Activated T-cell treated with anti-CD3 and anti-CD28 coated beads, Interleukin-2, amount 50 U/mL, for 24 hours (primary cell): ENCODE data around the gene SPRED2.

Experiments used
- DNase-seq: peaks from one replicate; pipeline ENCODE4 v3.0.0-alpha.2; 2020
- H3K27ac Mint-ChIP-seq: 2 replicates; pipeline ENCODE4 v1.8.0; 2020; ENCODE audit warnings: mild to moderate bottlenecking, mixed read lengths
- H3K27me3 Mint-ChIP-seq: 2 replicates; pipeline ENCODE4 v1.8.0; 2020; ENCODE audit warnings: mixed read lengths
- H3K36me3 Mint-ChIP-seq: 2 replicates; pipeline ENCODE4 v1.8.0; 2020; ENCODE audit warnings: low read depth, mixed read lengths
- H3K4me1 Mint-ChIP-seq: 2 replicates; pipeline ENCODE4 v1.8.0; 2020; ENCODE audit warnings: low read depth, mixed read lengths
- H3K4me3 Mint-ChIP-seq: 2 replicates; pipeline ENCODE4 v1.8.0; 2020; ENCODE audit warnings: mild to moderate bottlenecking, moderate library complexity, mixed read lengths
- H3K9me3 Mint-ChIP-seq: 2 replicates; pipeline ENCODE4 v1.8.0; 2020; ENCODE audit warnings: mixed read lengths

SPRED2 gene

GRCh38 chr2:65456064-65456463 is 23.7 kb upstream of the SPRED2 start:
- DNase-seq, result no peak
- peaks cover 47% of the 10 kb centered on the region for H3K27me3 Mint-ChIP-seq
- H3K36me3 Mint-ChIP-seq, result no peaks in the 10 kb centered on the region
- no peak overlapping the region for H3K4me3 Mint-ChIP-seq
- no peaks in the 10 kb centered on the region for H3K4me1 Mint-ChIP-seq
- H3K9me3 Mint-ChIP-seq, result no peaks in the 10 kb centered on the region
- no peak overlapping the region for H3K27ac Mint-ChIP-seq

DNA sequence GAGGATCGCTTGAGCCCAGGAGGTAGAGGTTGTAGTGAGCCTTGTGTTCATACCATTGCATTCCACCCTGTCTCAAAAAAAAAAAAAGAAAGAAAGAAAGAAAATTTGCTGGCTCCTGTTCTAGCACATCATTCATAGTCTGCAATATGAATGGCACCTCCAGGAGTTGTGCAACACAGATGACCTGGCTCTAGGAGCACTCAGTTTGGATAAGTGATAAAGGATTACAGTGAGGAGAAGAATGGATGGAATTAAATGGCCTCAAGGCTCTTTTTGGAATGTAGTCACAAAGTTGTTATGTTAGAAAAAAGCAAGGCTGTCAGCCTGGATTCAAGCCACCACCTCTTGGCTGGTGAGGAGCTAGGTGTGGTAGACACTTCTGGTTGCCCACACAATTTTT is 21.5 kb upstream of the SPRED2 start:
- peaks cover 45% of the 10 kb centered on the region for H3K27me3 Mint-ChIP-seq

GRCh38 chr2:65452150-65452895 is 19.9 kb upstream of the SPRED2 start:
- Mint-ChIP-seq H3K36me3 (no peaks in the 10 kb centered on the region), H3K4me1 (no peaks in the 10 kb centered on the region), H3K27ac (no peak overlapping the region), H3K27me3 (peaks cover 46% of the 10 kb centered on the region), H3K9me3 (no peaks in the 10 kb centered on the region), H3K4me3 (no peak overlapping the region)
- DNase-seq, result no peak

More for the DNA sequence above, 21.5 kb upstream of the SPRED2 start:
- no peaks in the 10 kb centered on the region for H3K4me1 Mint-ChIP-seq
- H3K4me3 Mint-ChIP-seq, result no peak overlapping the region
- no peak for DNase-seq
- H3K27ac Mint-ChIP-seq, result no peak overlapping the region
- H3K9me3 Mint-ChIP-seq, result no peaks in the 10 kb centered on the region
- no peaks in the 10 kb centered on the region for H3K36me3 Mint-ChIP-seq

GRCh38 chr2:65450810-65451209 is 18.4 kb upstream of the SPRED2 start:
- Mint-ChIP-seq H3K27ac (no peak overlapping the region), H3K36me3 (no peaks in the 10 kb centered on the region), H3K4me3 (no peak overlapping the region), H3K4me1 (no peaks in the 10 kb centered on the region), H3K27me3 (peaks cover 44% of the 10 kb centered on the region), H3K9me3 (no peaks in the 10 kb centered on the region)
- no peak for DNase-seq

- no peak overlapping the region for H3K27ac Mint-ChIP-seq
- peaks cover 40% of the 10 kb centered on the region for H3K27me3 Mint-ChIP-seq
- H3K9me3 Mint-ChIP-seq, result no peaks in the 10 kb centered on the region
- no peaks in the 10 kb centered on the region for H3K4me1 Mint-ChIP-seq
- DNase-seq, result no peak
- no peak overlapping the region for H3K4me3 Mint-ChIP-seq
- H3K36me3 Mint-ChIP-seq, result no peaks in the 10 kb centered on the region
Observed at GRCh38 chr2:65450393-65450792, 18.0 kb upstream of the SPRED2 start.

DNA sequence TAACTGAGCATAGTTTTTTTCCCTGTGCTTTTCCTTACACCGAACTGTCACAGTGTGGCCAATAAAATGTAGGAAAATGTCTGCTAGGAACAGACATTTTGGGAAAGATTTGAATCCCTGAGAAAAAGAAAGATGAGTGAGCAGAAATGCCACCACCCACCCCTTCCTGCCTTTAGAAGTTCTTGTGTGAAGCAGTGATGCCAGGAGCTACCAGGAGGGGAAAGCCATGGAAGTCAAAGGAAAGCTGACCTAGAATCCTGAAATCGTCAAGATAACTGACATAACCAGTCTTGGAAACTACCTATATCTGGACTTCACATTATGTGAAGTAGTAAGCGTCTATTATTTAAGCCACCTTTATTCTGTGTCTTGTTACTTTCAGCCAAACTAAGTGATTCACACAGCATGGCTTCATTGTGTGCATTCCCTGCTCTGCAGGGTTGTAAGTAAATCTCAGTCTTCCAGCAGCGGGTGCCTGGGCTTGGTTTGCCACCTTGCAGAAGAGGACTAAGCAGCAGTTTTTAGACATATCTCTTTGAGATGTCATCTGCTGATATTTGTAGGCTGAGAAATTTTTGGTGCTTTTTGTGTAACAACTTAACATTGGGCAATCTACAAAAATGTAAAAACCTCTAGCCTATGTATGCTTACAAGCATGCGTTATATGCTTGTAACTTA is 11.2 kb upstream of the SPRED2 start:
- no peaks in the 10 kb centered on the region for H3K4me1 Mint-ChIP-seq
- peaks cover 36% of the 10 kb centered on the region for H3K27me3 Mint-ChIP-seq
- H3K36me3 Mint-ChIP-seq, result no peaks in the 10 kb centered on the region
- DNase-seq, result no peak
- no peak overlapping the region for H3K4me3 Mint-ChIP-seq
- no peak overlapping the region for H3K27ac Mint-ChIP-seq
- H3K9me3 Mint-ChIP-seq, result no peaks in the 10 kb centered on the region

DNA sequence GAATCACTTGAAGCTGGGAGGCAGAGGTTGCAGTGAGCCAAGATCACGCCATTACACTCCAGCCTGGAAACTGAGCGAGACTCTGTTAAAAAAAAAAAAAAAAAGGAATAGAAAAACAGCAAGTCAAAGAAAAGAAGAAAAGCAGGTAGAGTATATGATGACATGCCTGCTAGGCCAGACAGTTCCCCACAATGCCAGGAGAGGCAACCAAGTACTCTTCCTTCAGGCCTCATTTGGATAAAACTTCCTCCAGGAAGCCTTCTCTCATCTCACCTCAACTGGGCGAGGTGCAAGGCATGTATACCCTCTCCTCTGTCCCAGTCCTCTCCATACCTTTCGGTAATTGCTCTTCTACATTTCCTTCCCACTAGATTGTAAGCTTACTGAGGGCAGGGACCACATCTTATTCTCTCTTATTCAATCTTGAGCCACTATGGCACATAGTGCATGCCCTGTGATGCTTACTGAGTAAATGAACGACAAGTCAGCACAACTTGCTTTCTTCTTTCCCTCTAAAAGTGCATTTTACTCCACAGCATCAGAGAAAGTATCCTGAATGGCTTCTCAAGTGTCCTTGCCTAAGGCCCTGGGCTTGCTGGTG is 10.1 kb upstream of the SPRED2 start:
- no peaks in the 10 kb centered on the region for H3K36me3 Mint-ChIP-seq
- peaks cover 2% of the 10 kb centered on the region for H3K4me1 Mint-ChIP-seq
- H3K4me3 Mint-ChIP-seq, result no peak overlapping the region
- no peak overlapping the region for H3K27ac Mint-ChIP-seq
- peaks cover 42% of the 10 kb centered on the region for H3K27me3 Mint-ChIP-seq
- no peak for DNase-seq
- no peaks in the 10 kb centered on the region for H3K9me3 Mint-ChIP-seq

- Mint-ChIP-seq H3K4me1 (peaks cover 21% of the 10 kb centered on the region), H3K4me3 (no peak overlapping the region), H3K27me3 (peaks cover 71% of the 10 kb centered on the region), H3K27ac (no peak overlapping the region), H3K9me3 (no peaks in the 10 kb centered on the region), H3K36me3 (no peaks in the 10 kb centered on the region)
- no peak for DNase-seq
Observed at GRCh38 chr2:65438137-65438899, 5.9 kb upstream of the SPRED2 start.

- H3K27ac Mint-ChIP-seq, result no peak overlapping the region
- no peaks in the 10 kb centered on the region for H3K9me3 Mint-ChIP-seq
- no peak overlapping the region for H3K4me3 Mint-ChIP-seq
- peaks cover 74% of the 10 kb centered on the region for H3K27me3 Mint-ChIP-seq
- H3K36me3 Mint-ChIP-seq, result peaks cover under 1% of the 10 kb centered on the region
- no peak for DNase-seq
- peaks cover 24% of the 10 kb centered on the region for H3K4me1 Mint-ChIP-seq
Observed at GRCh38 chr2:65437392-65438135, 5.2 kb upstream of the SPRED2 start.

DNA sequence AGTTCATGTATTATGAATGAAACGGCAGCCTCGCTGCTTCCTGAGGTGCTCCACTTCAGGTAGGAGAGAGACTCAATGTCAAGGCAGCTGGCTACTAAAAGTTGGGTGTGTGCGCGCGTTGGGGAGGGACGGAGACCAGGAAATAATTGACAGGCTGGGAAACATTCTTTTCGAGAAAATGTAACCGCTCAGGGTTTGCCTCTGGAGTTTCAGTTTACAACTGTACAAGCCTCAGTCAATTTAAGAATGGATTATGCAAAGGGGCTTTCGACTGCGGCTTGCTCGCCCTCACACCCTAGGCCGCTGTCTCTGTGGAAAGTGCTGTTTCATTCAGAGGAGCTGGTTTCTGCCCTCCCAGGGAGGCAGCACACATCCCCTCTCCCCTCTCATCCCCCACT is 4.4 kb upstream of the SPRED2 start:
- Mint-ChIP-seq H3K9me3 (no peaks in the 10 kb centered on the region), H3K27ac (peak overlapping the region; percentile 70), H3K4me3 (peak overlapping the region; percentile 76), H3K4me1 (peaks cover 24% of the 10 kb centered on the region), H3K27me3 (peaks cover 70% of the 10 kb centered on the region), H3K36me3 (peaks cover 3% of the 10 kb centered on the region)
- DNase-seq, result no peak

GRCh38 chr2:65436169-65436823 is 3.9 kb upstream of the SPRED2 start:
- peaks cover 6% of the 10 kb centered on the region for H3K36me3 Mint-ChIP-seq
- H3K27ac Mint-ChIP-seq, result peak overlapping the region; percentile 70
- peaks cover 69% of the 10 kb centered on the region for H3K27me3 Mint-ChIP-seq
- peak overlapping the region; percentile 76 for H3K4me3 Mint-ChIP-seq
- H3K9me3 Mint-ChIP-seq, result no peaks in the 10 kb centered on the region
- peak; percentile 60 for DNase-seq
- peaks cover 24% of the 10 kb centered on the region for H3K4me1 Mint-ChIP-seq

DNA sequence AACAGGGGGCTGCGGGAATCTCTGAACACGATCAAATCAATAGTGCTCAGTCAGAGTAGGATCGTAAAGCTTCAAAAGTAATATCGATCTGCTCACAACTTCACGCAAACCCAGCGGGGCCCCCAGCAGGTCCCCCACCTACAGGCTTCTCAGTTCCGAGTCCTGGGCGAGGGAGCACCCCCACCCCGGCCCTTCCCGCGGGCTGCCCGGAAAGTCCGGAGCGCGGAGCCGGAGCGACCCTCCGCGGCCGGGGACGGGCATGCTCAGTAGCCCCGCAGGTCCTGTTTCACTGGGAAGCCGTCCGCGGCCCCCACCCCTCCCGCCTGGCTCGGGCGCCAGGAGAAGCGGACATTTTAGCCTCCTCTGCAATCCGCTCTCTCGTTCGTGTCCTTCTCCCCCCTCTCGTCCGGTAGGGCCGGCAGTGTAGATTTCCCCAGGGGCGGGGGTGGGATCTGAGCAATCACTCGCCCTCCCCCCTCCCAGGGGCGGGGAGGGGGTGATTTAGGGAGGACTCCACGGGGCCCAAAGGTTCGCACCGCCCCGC is 3.3 kb upstream of the SPRED2 start:
- peak; percentile 70 for DNase-seq
- no peaks in the 10 kb centered on the region for H3K9me3 Mint-ChIP-seq

GRCh38 chr2:65434592-65435241 is 2.3 kb upstream of the SPRED2 start:
- no peak for DNase-seq
- peaks cover 74% of the 10 kb centered on the region for H3K27me3 Mint-ChIP-seq
- no peaks in the 10 kb centered on the region for H3K9me3 Mint-ChIP-seq
- no peak overlapping the region for H3K4me3 Mint-ChIP-seq
- no peak overlapping the region for H3K27ac Mint-ChIP-seq
- peaks cover 6% of the 10 kb centered on the region for H3K36me3 Mint-ChIP-seq
- peaks cover 32% of the 10 kb centered on the region for H3K4me1 Mint-ChIP-seq

More for the DNA sequence above, 3.3 kb upstream of the SPRED2 start:
- Mint-ChIP-seq H3K27ac (no peak overlapping the region), H3K27me3 (peaks cover 69% of the 10 kb centered on the region), H3K36me3 (peaks cover 6% of the 10 kb centered on the region), H3K4me3 (peak overlapping the region; percentile 76), H3K4me1 (peaks cover 24% of the 10 kb centered on the region)
